Muscle of leg (tissue), 11 donors: ENCODE measurements around the gene C2orf68. TPM values are rescaled to one million over a fixed set of nuclear protein-coding genes. Genes with fewer than 3 reads are reported as not detected.

ENCODE experiments used
- DNase-seq: peaks from one replicate; pipeline ENCODE4 v3.0.0; 2013
- H3K27ac ChIP-seq: one replicate; pipeline ENCODE4 v1.5.1; 2013; ENCODE audit warnings: mild to moderate bottlenecking, low read length, control low read depth
- H3K27me3 ChIP-seq: one replicate; pipeline ENCODE4 v1.6.1; 2013; ENCODE audit warnings: low read length; ENCODE audit not compliant: control insufficient read depth, insufficient read depth
- H3K36me3 ChIP-seq: one replicate; pipeline ENCODE4 v1.6.1; 2013; ENCODE audit warnings: low read length; ENCODE audit not compliant: control insufficient read depth, insufficient read depth
- H3K4me1 ChIP-seq: one replicate; pipeline ENCODE4 v1.6.1; 2013; ENCODE audit warnings: low read length; ENCODE audit not compliant: control insufficient read depth, insufficient read depth
- H3K4me3 ChIP-seq: one replicate; pipeline ENCODE4 v1.5.1; 2013; ENCODE audit warnings: low read length, control low read depth
- H3K9me3 ChIP-seq: replicated peaks from 2 replicates; pipeline ENCODE4 v1.6.1; 2013; ENCODE audit warnings: low read depth, low read length; ENCODE audit not compliant: control insufficient read depth
- WGBS: methylation state at CpG from one replicate; pipeline ENCODE4 v1.1.5; 2013; ENCODE audit warnings: missing lambda C conversion rate; ENCODE audit not compliant: insufficient coverage; 5-methylcytosine and 5-hydroxymethylcytosine counted together
- polyA plus RNA-seq, 8 donors: library from polyadenylated mRNA; unstranded; fragments of 120-200 nt; gene quantifications; one replicate each; pipeline versions ENCODE4 v1.2.1 to v1.2.3, GENCODE V29; 2013; ENCODE audit warnings: inconsistent platforms in 1 of 8, low replicate concordance in 1 of 8; ENCODE audit not compliant: insufficient read length in 8 of 8, insufficient read depth in 1 of 8
- total RNA-seq: library from RNA; stranded (reverse); fragments of 120-200 nt; gene quantifications from one replicate; pipeline ENCODE4 v1.2.4, GENCODE V29; 2013

The C2orf68 gene
- total and polyA plus RNA-seq, 9 donors: 29.2 to 55.4 (median 44.7) TPM

DNA sequence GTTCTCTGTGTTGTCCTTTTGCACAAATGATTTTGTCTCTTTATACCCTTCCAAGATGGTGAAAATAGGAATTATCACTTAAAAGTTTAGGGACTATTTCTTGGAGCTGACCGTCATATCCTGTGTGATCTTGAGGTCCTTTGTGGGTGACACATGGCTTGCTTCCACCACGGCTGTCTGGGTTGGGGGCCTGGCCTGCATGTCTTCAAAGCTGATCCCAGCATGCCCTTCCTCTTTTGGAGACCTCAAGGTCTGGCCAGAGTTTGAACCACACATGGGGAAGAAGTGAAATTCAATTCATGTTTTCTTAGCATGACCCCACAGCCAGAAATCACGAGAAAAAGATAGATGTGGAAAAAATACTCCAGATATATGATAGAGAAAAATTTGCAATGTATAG lies 42.1 kb upstream of the C2orf68 start:
- H3K9me3 ChIP-seq: no peaks in the 10 kb centered on the region
- no peaks in the 10 kb centered on the region for H3K27me3 ChIP-seq
- no peaks in the 10 kb centered on the region for H3K4me1 ChIP-seq
- no peak for DNase-seq
- no peak overlapping the region for H3K27ac ChIP-seq
- no CpG with 5 or more reads among the region's 3 CpGs for WGBS
- H3K4me3 ChIP-seq: no peak overlapping the region
- H3K36me3 ChIP-seq: peaks cover 39% of the 10 kb centered on the region

DNA sequence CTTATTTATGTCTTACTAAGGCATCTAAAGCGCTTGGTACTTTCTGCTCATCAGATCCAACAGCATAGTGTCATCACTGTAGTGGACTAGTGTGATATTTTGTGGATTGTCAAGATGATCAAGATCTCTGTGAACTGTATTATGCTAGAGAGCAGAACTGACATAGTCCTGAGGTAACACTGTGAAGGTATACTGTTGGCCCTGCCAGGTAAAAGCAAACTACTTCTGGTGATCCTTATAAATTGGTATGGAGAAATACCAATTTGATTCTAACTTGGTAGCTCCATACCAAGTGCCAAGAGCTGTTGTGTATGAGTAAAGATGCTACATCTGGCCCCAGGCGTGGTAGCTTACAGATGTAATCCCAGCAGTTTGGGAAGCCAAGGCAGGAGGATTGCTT lies 40.2 kb upstream of the C2orf68 start:
- DNase-seq: no peak
- Histone ChIP-seq H3K9me3 (no peaks in the 10 kb centered on the region), H3K27ac (no peak overlapping the region), H3K36me3 (peaks cover 50% of the 10 kb centered on the region), H3K27me3 (no peaks in the 10 kb centered on the region), H3K4me3 (no peak overlapping the region), H3K4me1 (no peaks in the 10 kb centered on the region)
- WGBS: no CpG with 5 or more reads among the region's 2 CpGs

DNA sequence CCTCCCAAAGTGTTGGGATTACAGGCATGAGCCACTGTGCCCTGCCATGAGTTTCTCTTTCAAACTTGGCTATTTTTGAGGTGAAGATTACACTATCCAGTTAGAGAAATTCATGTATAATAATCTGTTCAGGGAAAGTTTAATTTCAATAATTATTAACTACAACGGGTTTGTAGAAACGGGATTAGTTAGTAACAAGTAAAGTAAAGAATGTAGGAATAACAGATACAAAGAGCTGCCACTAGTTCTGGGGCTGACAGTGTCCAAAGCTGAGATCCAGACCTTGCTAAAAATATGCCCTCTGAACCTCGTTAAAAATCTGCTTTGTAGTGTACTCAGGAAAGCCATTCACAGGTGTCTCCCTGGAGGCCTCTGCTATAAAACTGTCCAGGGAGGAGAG lies 39.2 kb upstream of the C2orf68 start:
- H3K27me3 ChIP-seq: no peaks in the 10 kb centered on the region
- H3K36me3 ChIP-seq: peaks cover 54% of the 10 kb centered on the region
- H3K4me3 ChIP-seq: no peak overlapping the region
- H3K4me1 ChIP-seq: no peaks in the 10 kb centered on the region
- WGBS: 100% methylated on average over 1 of the region's 3 CpGs
- no peaks in the 10 kb centered on the region for H3K9me3 ChIP-seq
- no peak for DNase-seq
- H3K27ac ChIP-seq: no peak overlapping the region

DNA sequence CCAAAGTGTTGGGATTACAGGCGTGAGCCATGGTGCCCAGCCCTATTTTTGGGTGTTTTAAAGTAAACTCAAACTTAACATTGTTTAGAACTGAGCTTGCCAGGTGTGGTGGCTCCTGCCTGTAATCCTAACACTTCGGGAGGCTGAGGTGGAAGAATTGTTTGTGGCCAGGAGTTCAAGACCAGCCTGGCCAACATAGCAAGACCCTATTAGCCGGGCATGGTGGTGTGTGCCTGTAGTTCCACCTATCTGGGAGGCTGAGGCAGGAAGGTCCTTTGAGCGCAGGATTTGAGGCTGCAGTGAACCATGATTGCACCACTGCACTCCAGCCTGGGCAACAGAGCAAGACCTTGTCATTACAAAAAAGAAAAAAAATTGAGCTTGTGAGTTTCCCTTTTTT lies 38.6 kb upstream of the C2orf68 start:
- Histone ChIP-seq H3K9me3 (no peaks in the 10 kb centered on the region), H3K36me3 (peaks cover 56% of the 10 kb centered on the region), H3K27me3 (no peaks in the 10 kb centered on the region), H3K4me1 (no peaks in the 10 kb centered on the region), H3K27ac (no peak overlapping the region), H3K4me3 (no peak overlapping the region)
- DNase-seq: no peak
- WGBS: 90% methylated on average over 3 of the region's 4 CpGs

DNA sequence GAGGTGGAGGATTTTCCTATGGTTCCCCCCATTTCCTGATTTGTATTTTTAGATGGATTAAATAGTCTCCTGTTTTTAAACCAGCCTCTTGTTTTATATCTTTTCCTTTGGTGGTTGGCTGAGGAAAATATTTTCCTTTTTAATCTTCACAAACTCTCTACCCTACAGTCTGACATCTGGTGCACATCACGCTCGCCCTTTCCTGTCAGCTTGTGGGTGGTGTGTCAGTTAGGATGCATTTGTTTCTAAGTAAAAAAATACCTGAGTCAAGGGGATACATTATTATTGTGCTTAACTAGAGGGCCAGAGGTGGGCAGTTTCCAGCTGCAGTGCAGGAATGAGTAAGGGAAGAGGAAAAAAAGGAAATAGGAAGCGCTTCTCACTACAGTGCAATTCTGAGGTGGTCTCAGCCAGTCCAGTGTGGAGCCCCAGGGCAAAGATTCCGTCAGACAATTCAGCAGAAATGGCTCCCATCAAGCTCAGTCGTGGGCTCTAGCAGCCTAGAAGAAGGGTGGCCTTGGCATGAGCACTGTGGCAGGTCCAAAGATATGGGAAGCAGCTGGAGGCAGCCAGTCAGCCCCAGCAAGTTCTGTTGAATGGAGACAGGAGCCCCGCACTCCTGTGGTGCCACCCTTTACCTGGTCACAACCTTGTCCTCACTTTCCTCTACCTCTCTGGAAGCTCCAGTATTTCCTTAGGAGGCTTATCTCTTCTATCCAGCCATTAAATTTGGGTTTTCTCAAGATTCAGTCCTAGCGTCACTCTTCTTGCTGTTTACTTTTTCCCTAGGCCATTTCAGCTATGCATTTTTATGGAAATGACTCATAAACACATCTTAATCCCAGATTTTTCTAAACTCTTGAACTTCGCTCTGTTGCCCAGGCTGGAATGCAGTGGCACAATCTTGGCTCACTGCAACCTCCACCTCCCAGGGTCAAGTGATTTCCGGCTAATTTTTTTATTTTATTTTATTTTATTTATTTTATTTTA lies 37.6 kb upstream of the C2orf68 start:
- Histone ChIP-seq H3K36me3 (peaks cover 65% of the 10 kb centered on the region), H3K9me3 (no peaks in the 10 kb centered on the region), H3K4me1 (no peaks in the 10 kb centered on the region), H3K4me3 (no peak overlapping the region), H3K27me3 (no peaks in the 10 kb centered on the region), H3K27ac (no peak overlapping the region)
- 91% methylated on average over 6 of the region's 9 CpGs for WGBS
- DNase-seq: no peak

DNA sequence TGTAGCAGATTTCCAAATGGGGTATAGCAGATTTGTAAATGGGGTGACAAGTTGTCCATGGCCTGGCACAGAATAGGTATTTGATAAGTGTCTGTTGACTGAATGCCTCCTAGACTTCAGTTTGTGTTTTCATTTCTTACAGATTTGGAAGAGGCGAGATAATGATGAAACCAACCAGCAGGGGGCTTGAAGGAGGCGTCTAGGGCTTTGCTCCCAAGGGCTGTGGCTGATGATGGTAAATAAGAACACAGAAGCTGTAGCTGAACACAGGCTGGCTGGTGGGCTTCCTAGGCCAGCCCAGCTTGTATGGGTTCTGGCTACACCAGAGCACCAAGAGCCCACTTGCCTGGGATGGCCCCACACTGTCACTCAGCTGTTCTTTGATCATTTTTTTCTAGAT lies 36.8 kb upstream of the C2orf68 start:
- no peak overlapping the region for H3K4me3 ChIP-seq
- no peaks in the 10 kb centered on the region for H3K4me1 ChIP-seq
- H3K27me3 ChIP-seq: no peaks in the 10 kb centered on the region
- no peak for DNase-seq
- H3K36me3 ChIP-seq: peaks cover 67% of the 10 kb centered on the region
- 57% methylated on average over 2 of the region's 2 CpGs for WGBS
- H3K27ac ChIP-seq: no peak overlapping the region
- no peaks in the 10 kb centered on the region for H3K9me3 ChIP-seq

DNA sequence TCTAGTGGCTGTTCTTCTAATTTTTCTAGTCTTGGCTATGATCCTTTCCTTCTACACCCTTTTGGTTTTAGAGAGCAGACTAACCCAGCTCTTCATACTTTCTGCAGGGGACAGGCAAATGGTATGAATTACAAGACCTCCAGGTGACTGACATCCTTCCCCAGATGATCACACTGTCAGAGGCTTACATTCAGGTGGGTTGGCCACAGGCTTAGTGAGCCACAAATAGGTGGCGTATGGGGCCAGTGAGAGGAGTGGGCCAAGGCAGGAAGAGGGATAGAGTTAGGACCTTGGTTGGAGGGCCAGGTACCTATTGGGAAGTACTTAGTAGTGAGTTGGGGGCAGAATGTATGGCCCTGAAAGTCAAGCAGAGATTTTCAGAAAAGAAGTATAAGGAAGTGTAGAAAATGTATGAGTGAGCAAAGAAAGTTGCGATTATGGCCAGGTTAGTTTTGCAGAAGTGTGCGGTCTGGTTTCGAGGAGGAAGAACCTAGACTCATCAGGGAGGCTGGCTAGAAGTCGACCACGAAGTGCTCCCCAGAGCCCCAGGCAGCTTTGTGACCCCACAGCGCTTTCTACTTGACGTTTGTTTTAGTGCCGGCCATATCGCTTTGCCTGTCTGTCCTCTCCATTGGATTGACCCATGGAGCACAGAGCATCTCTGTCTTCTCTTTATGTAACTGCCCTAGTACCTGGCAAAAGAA lies 36.1 kb upstream of the C2orf68 start:
- no peak overlapping the region for H3K4me3 ChIP-seq
- H3K36me3 ChIP-seq: peaks cover 72% of the 10 kb centered on the region
- H3K27me3 ChIP-seq: no peaks in the 10 kb centered on the region
- no peaks in the 10 kb centered on the region for H3K9me3 ChIP-seq
- 88% methylated on average over 8 of the region's 10 CpGs for WGBS
- no peak overlapping the region for H3K27ac ChIP-seq
- H3K4me1 ChIP-seq: no peaks in the 10 kb centered on the region
- DNase-seq: peak; percentile 18

DNA sequence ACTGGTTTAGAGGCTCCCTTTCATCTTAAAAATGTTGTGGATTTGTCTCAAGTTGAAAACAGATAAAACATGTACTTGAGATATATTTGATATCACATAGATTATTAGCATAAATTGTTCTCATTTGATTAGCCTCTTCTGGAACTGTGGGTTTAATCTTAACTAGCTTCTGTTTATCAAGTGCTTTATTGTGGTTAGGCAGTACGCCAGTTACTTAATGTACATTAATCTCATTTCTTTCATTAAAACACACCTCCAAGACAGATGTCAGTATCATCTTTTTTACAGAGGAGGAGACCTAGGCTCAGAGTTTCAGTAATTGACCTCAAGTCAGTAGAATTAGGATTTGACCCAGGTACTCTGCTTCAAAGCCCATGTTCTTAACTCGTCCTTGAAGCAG lies 34.3 kb upstream of the C2orf68 start:
- DNase-seq: no peak
- no peak overlapping the region for H3K27ac ChIP-seq
- no peaks in the 10 kb centered on the region for H3K9me3 ChIP-seq
- no peak overlapping the region for H3K4me3 ChIP-seq
- peaks cover 77% of the 10 kb centered on the region for H3K36me3 ChIP-seq
- no peaks in the 10 kb centered on the region for H3K27me3 ChIP-seq
- no CpG with 5 or more reads among the region's 2 CpGs for WGBS
- H3K4me1 ChIP-seq: no peaks in the 10 kb centered on the region

DNA sequence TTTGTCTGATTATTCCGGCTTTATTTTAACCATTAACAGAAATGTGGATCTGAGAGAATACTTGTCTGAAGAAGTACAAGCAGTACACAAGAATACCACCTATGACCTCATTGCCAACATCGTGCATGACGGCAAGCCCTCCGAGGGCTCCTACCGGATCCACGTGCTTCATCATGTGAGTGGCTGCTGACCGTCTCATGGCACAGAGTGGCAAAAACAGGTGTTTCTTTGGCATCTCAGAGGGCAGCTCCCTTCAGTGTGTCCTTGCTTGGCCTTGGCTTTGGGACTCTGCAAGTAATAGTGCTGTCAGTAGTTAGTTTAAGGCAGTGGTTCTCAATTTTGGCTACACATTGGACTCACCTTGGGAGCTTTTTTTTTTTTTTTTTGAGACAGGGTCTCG lies 33.0 kb upstream of the C2orf68 start:
- H3K36me3 ChIP-seq: peaks cover 80% of the 10 kb centered on the region
- H3K9me3 ChIP-seq: no peaks in the 10 kb centered on the region
- no peaks in the 10 kb centered on the region for H3K27me3 ChIP-seq
- no peak overlapping the region for H3K27ac ChIP-seq
- DNase-seq: peak; percentile 21
- H3K4me1 ChIP-seq: no peaks in the 10 kb centered on the region
- H3K4me3 ChIP-seq: no peak overlapping the region
- 91% methylated on average over 7 of the region's 8 CpGs for WGBS

DNA sequence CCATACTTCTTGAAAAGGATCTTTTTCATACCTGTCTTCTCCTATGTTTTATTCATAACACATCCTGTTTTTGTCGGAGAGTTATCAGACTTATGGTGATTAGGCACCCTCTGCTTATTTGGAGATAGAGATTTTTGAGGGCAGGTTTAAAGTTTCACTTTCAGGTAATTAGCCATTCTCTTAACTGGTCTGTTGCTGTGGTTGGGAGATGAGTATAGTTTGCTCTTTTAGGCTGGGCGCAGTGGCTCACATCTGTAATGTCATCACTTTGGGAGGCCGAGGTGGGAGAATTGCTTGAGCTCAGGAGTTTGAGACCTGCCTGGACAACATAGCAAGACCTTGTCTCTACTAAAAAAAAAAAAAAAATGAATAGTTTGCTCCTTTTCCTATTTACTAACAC lies 30.9 kb upstream of the C2orf68 start:
- Histone ChIP-seq H3K27ac (no peak overlapping the region), H3K27me3 (no peaks in the 10 kb centered on the region), H3K9me3 (no peaks in the 10 kb centered on the region), H3K4me3 (no peak overlapping the region), H3K4me1 (no peaks in the 10 kb centered on the region), H3K36me3 (peaks cover 81% of the 10 kb centered on the region)
- no CpG with 5 or more reads among the region's 3 CpGs for WGBS
- DNase-seq: no peak
